A673 (cell line): Measurements from ENCODE around the gene ART4. TPM values are rescaled to one million over a fixed set of nuclear protein-coding genes. Genes with fewer than 3 reads are reported as not detected.

Source experiments
- BruUV-seq: library from RNA; stranded (reverse); fragments of 400-500 nt; replicated peaks from 2 replicates; lab custom pipeline; 2021; lab: Mats Ljungman, UMichigan
- CTCF ChIA-PET: fragments of 300-600 bp; sonication (Branson Sonifier 250); formaldehyde crosslinking; loops from one replicate; lab custom pipeline; 2022; ENCODE audit warnings: antibody characterized with exemption; lab: Charles Lee
- POLR2A ChIA-PET: fragments of 300-600 bp; sonication (Branson Sonifier 250); formaldehyde crosslinking; loops from one replicate; lab custom pipeline; 2022; ENCODE audit warnings: antibody characterized with exemption; ENCODE audit not compliant: low non-redundant PET; lab: Charles Lee
- DNase-seq: peaks from one replicate; pipeline ENCODE4 v3.0.0-alpha.2; 2015; ENCODE audit warnings: low spot score
- H3K27ac ChIP-seq: fragments of 200-600 bp; sonication (generic); 2 replicates; pipeline ENCODE4 v1.5.1; 2016; ENCODE audit warnings: mixed run types, low read depth, mild to moderate bottlenecking, mixed read lengths, antibody characterized with exemption, low read length; ENCODE audit not compliant: poor library complexity, severe bottlenecking
- H3K27me3 ChIP-seq: fragments of 200-600 bp; sonication (generic); replicated peaks from 2 replicates; pipeline ENCODE4 v1.6.1; 2017; ENCODE audit warnings: mixed run types, low read depth, mild to moderate bottlenecking, mixed read lengths, antibody characterized with exemption, low read length; ENCODE audit not compliant: insufficient read depth, poor library complexity
- H3K36me3 ChIP-seq: fragments of 200-600 bp; sonication (generic); 2 replicates; pipeline ENCODE4 v1.6.1; 2016; ENCODE audit warnings: mixed run types, mild to moderate bottlenecking, mixed read lengths, antibody characterized with exemption, low read length; ENCODE audit not compliant: insufficient read depth, poor library complexity, severe bottlenecking
- H3K4me1 ChIP-seq: fragments of 200-600 bp; sonication (generic); 2 replicates; pipeline ENCODE4 v1.6.1; 2017; ENCODE audit warnings: mixed run types, mild to moderate bottlenecking, mixed read lengths, antibody characterized with exemption, low read length; ENCODE audit not compliant: insufficient read depth, poor library complexity, severe bottlenecking
- H3K4me3 ChIP-seq: fragments of 200-600 bp; sonication (generic); 2 replicates; pipeline ENCODE4 v1.5.1; 2016; ENCODE audit warnings: low read depth, mixed run types, mild to moderate bottlenecking, mixed read lengths, low read length; ENCODE audit not compliant: poor library complexity, severe bottlenecking
- H3K9me3 ChIP-seq: fragments of 200-600 bp; sonication (generic); 2 replicates; pipeline ENCODE4 v1.6.1; 2016; ENCODE audit warnings: mixed run types, low read depth, mild to moderate bottlenecking, mixed read lengths, antibody characterized with exemption, low read length; ENCODE audit not compliant: poor library complexity, severe bottlenecking
- EZH2 ChIP-seq: fragments of 200-600 bp; sonication (generic); IDR thresholded peaks from 2 replicates; pipeline ENCODE4 v1.6.1; 2017; ENCODE audit warnings: borderline replicate concordance, low read depth, mild to moderate bottlenecking, mixed read lengths, antibody characterized with exemption, low read length; ENCODE audit not compliant: poor library complexity, severe bottlenecking
- intact Hi-C: fragments of 100-400 bp; cut with micrococcal nuclease; formaldehyde crosslinking; loops from one replicate; pipeline ENCODE4 v1.10.0; 2022; ENCODE audit not compliant: unreplicated experiment
- total RNA-seq: library from RNA; stranded (reverse); gene quantifications from 2 replicates; pipeline ENCODE4 v1.2.3, GENCODE V29; 2021
- TF ChIP-seq, protein P1 (sequence below): fragments of 300-800, 200-600 bp; sonication (generic); conservative IDR thresholded peaks from 2 replicates; pipeline ENCODE4 v1.5.1; 2017; ENCODE audit warnings: low read depth, mild to moderate bottlenecking, antibody characterized with exemption, low read length, moderate library complexity, mixed read lengths

ART4 gene
- total RNA-seq, 1 experiment from 2014 or later: not detected

DNA sequence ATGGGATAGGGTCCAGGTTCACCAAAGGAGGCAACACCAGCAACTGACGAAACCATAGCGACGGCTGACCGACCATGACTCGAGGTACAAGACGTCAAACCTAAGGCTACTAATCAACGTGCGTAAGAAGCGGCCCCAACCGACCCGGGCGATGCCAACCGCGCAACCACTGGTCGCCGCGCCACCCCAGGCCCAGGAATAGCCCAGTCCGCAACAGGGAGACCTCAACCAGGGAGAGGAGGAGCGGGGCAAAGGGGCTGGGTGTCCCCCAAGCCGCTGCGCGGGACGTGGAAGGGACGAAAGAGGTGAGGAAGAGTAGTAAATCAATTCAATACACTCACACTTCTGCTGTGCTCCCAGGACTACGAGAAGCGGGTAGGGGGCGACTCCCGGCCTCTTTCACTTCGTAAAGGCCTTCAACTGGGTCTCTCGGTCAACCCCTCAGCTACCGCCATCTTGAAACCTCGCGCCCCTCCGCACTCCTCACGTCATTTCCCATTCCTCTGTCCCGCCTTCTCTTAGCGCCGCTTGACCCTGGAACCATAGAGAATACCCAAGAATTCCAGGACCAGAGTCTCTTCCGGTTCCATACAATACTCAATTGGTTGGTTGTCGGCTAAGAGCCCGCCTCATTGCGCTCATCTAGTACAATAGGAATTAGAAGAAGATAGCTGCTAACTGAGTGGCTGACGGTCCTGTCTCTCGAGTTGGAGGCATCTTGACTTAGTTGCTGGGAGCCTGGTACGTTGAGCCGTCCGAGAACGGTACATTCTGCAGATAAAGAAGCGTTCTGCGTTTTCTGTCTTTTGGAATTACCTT, 40.1 kb downstream of the ART4 start, which contains the start of the genes C12orf60 and WBP11:
C12orf60 (plus strand) TSS at position 660 of the 819 bp plus-strand sequence. CDS start 19,266 bp downstream, outside the sequence.
WBP11 (minus strand) TSS at position 468 of the 819 bp plus-strand sequence. CDS start 2,095 bp downstream, outside the sequence.
- peak; percentile 99 for DNase-seq
- Histone ChIP-seq H3K9me3 (no peaks in the 10 kb centered on the region), H3K36me3 (peaks cover 28% of the 10 kb centered on the region), H3K27ac (peak within 1 kb of the TSS; percentile 92), H3K4me1 (peaks cover 20% of the 10 kb centered on the region), H3K27me3 (no peaks in the 10 kb centered on the region), H3K4me3 (peak within 1 kb of the TSS; percentile 79)
- no TSS peak for BruUV-seq
- CTCF ChIA-PET: no interaction called here
- TF ChIP-seq, protein P1, sequence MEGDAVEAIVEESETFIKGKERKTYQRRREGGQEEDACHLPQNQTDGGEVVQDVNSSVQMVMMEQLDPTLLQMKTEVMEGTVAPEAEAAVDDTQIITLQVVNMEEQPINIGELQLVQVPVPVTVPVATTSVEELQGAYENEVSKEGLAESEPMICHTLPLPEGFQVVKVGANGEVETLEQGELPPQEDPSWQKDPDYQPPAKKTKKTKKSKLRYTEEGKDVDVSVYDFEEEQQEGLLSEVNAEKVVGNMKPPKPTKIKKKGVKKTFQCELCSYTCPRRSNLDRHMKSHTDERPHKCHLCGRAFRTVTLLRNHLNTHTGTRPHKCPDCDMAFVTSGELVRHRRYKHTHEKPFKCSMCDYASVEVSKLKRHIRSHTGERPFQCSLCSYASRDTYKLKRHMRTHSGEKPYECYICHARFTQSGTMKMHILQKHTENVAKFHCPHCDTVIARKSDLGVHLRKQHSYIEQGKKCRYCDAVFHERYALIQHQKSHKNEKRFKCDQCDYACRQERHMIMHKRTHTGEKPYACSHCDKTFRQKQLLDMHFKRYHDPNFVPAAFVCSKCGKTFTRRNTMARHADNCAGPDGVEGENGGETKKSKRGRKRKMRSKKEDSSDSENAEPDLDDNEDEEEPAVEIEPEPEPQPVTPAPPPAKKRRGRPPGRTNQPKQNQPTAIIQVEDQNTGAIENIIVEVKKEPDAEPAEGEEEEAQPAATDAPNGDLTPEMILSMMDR: no peak
- TF ChIP-seq EZH2: no peak
- POLR2A ChIA-PET: interaction anchor here (0.6 to 0.7 kb wide), 2 partner anchors 54 to 1849 kb away, joined by 3 to 4 read pairs; no protein-coding TSS in a partner anchor
- intact Hi-C loops: loop anchor here (1.0 kb wide), 1 partner anchor 32 kb away; a partner anchor contains a TSS

DNA sequence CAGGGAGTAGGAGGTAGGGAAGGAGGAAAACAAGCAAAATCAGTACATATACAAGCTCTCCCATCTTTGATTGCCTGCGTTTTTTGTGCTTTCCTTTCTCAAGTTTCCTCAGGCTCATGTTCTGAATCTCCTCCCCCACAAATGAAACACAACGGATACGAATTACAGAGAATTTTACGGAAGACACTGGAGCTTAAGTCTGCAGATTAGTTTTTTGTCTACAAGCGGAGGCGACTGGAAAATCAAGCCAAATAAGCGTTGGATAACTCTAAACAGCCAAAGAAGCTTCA, 40.7 kb downstream of the ART4 start:
- ChIA-PET CTCF (no interaction called here), POLR2A (interaction anchor here (0.6 to 0.7 kb wide), 2 partner anchors 54 to 1848 kb away, joined by 3 to 4 read pairs; no protein-coding TSS in a partner anchor)
- Histone ChIP-seq H3K9me3 (no peaks in the 10 kb centered on the region), H3K4me3 (peak overlapping the region; percentile 79), H3K27ac (peak overlapping the region; percentile 92), H3K36me3 (peaks cover 34% of the 10 kb centered on the region), H3K27me3 (no peaks in the 10 kb centered on the region), H3K4me1 (peaks cover 22% of the 10 kb centered on the region)
- BruUV-seq: no TSS peak
- TF ChIP-seq EZH2: no peak
- TF ChIP-seq, protein P1: no peak
- DNase-seq: no peak
- intact Hi-C loops: loop anchor here (1.0 kb wide), 1 partner anchor 31 kb away; a partner anchor contains a TSS

DNA sequence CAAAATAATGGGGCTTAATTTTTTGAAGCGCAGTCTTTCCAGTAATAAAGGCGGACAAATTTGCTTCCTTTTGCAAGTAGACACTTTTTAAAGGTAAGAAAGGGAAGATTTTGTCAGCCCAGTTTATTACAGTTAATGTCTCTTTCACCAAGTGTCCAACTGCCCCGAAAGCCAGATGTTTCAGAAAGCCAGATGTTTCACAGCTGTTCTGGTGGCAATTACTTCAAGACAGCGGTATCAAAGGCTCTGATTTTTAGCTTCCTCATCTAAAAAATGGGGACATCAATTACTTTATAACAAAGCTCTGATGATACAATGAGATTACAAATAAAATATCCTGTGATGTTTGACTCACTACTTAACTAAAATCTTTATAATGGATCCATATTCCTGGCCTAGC, 41.1 kb downstream of the ART4 start:
- Histone ChIP-seq H3K9me3 (no peaks in the 10 kb centered on the region), H3K36me3 (peaks cover 38% of the 10 kb centered on the region), H3K27me3 (no peaks in the 10 kb centered on the region), H3K4me3 (peak overlapping the region; percentile 79), H3K27ac (peak overlapping the region; percentile 92), H3K4me1 (peaks cover 22% of the 10 kb centered on the region)
- TSS peak; percentile 48 for BruUV-seq
- intact Hi-C loops: no loop called here
- DNase-seq: no peak
- POLR2A ChIA-PET: interaction anchor here (0.6 to 0.7 kb wide), 2 partner anchors 53 to 1848 kb away, joined by 3 to 4 read pairs; no protein-coding TSS in a partner anchor
- CTCF ChIA-PET: no interaction called here
- no peak for TF ChIP-seq EZH2
- TF ChIP-seq, protein P1: no peak
